Activated T-cell treated with anti-CD3 and anti-CD28 coated beads, Interleukin-2, amount 50 U/mL, for 4 hours (primary cell): ENCODE measurements around the gene SORT1. TPM values are rescaled to one million over a fixed set of nuclear protein-coding genes. Genes with fewer than 3 reads are reported as not detected.
"Not testable (repeated sequence)": the region's sequence is repeated elsewhere in the genome, so short reads cannot be mapped to it uniquely, and the experiment has no call there.

ENCODE experiments used
- ATAC-seq, 2 donors: fragments of 200-7000 bp; cut with Tn5 transposase; one replicate each; pipeline ENCODE4 v1.10.0; 2021
- DNase-seq: peaks from one replicate; pipeline ENCODE4 v3.0.0-alpha.2; 2020
- H3K27me3 Mint-ChIP-seq: one replicate; pipeline ENCODE4 v1.8.0; 2021; ENCODE audit warnings: low read depth, mixed read lengths
- H3K36me3 Mint-ChIP-seq: one replicate; pipeline ENCODE4 v1.8.0; 2022; ENCODE audit warnings: mixed read lengths; ENCODE audit not compliant: insufficient read depth
- H3K4me1 Mint-ChIP-seq: one replicate; pipeline ENCODE4 v1.8.0; 2021; ENCODE audit warnings: low read depth, mixed read lengths
- H3K4me3 Mint-ChIP-seq: one replicate; pipeline ENCODE4 v1.8.0; 2021; ENCODE audit warnings: mild to moderate bottlenecking, moderate library complexity, mixed read lengths
- H3K9me3 Mint-ChIP-seq: one replicate; pipeline ENCODE4 v1.8.0; 2021; ENCODE audit warnings: mixed read lengths
- total RNA-seq, 3 donors: library from RNA; stranded (reverse); gene quantifications; one replicate each; pipeline ENCODE4 v1.2.1, GENCODE V29; 2021

SORT1 gene
- total RNA-seq, 3 donors from 2014 or later, result 1.1 to 1.6 (median 1.2) TPM

GRCh38 chr1:109379422-109379821 lies 18.3 kb downstream of the SORT1 start:
- no peak for DNase-seq
- no peaks in the 10 kb centered on the region for H3K4me1 Mint-ChIP-seq
- H3K27me3 Mint-ChIP-seq, result peaks cover 1% of the 10 kb centered on the region
- H3K4me3 Mint-ChIP-seq, result no peak overlapping the region
- H3K36me3 Mint-ChIP-seq, result no peaks in the 10 kb centered on the region
- no peak for ATAC-seq
- H3K9me3 Mint-ChIP-seq, result no peaks in the 10 kb centered on the region

GRCh38 chr1:109377698-109378097 lies 20.0 kb downstream of the SORT1 start:
- no peaks in the 10 kb centered on the region for H3K9me3 Mint-ChIP-seq

GRCh38 chr1:109373696-109374095 lies 24.0 kb downstream of the SORT1 start:
- DNase-seq, ATAC-seq, H3K4me3 Mint-ChIP-seq, H3K9me3 Mint-ChIP-seq, H3K36me3 Mint-ChIP-seq: not testable (repeated sequence)
- Mint-ChIP-seq H3K27me3 (peaks cover 14% of the 10 kb centered on the region), H3K4me1 (peaks cover 11% of the 10 kb centered on the region)

More at GRCh38 chr1:109377698-109378097, 20.0 kb downstream of the SORT1 start:
- no peak overlapping the region for H3K4me3 Mint-ChIP-seq
- no peak for ATAC-seq
- peaks cover 8% of the 10 kb centered on the region for H3K27me3 Mint-ChIP-seq
- no peaks in the 10 kb centered on the region for H3K36me3 Mint-ChIP-seq
- DNase-seq, result no peak
- H3K4me1 Mint-ChIP-seq, result peaks cover 3% of the 10 kb centered on the region

GRCh38 chr1:109373126-109373525 lies 24.6 kb downstream of the SORT1 start:
- H3K4me1 Mint-ChIP-seq, result peaks cover 11% of the 10 kb centered on the region
- no peaks in the 10 kb centered on the region for H3K9me3 Mint-ChIP-seq
- H3K4me3 Mint-ChIP-seq, result no peak overlapping the region
- no peaks in the 10 kb centered on the region for H3K36me3 Mint-ChIP-seq
- no peak for ATAC-seq
- DNase-seq, result no peak
- H3K27me3 Mint-ChIP-seq, result peaks cover 14% of the 10 kb centered on the region

- peaks cover 11% of the 10 kb centered on the region for H3K4me1 Mint-ChIP-seq
- ATAC-seq (no peak), DNase-seq (no peak)
- H3K36me3 Mint-ChIP-seq, result no peaks in the 10 kb centered on the region
- H3K9me3 Mint-ChIP-seq, result no peaks in the 10 kb centered on the region
- peaks cover 20% of the 10 kb centered on the region for H3K27me3 Mint-ChIP-seq
- H3K4me3 Mint-ChIP-seq, result no peak overlapping the region
Measured at GRCh38 chr1:109372281-109372680, 25.4 kb downstream of the SORT1 start.

GRCh38 chr1:109371341-109371739 lies 26.4 kb downstream of the SORT1 start:
- Mint-ChIP-seq H3K9me3 (no peaks in the 10 kb centered on the region), H3K36me3 (no peaks in the 10 kb centered on the region), H3K4me1 (peaks cover 11% of the 10 kb centered on the region), H3K4me3 (no peak overlapping the region), H3K27me3 (peaks cover 28% of the 10 kb centered on the region)
- DNase-seq (no peak), ATAC-seq (peak; percentile 14 to 49)

- peaks cover 11% of the 10 kb centered on the region for H3K4me1 Mint-ChIP-seq
- H3K27me3 Mint-ChIP-seq, result peaks cover 30% of the 10 kb centered on the region
- no peak for ATAC-seq
- no peak for DNase-seq
- H3K36me3 Mint-ChIP-seq, result no peaks in the 10 kb centered on the region
- H3K4me3 Mint-ChIP-seq, result no peak overlapping the region
- no peaks in the 10 kb centered on the region for H3K9me3 Mint-ChIP-seq
Measured at GRCh38 chr1:109370712-109371340, 26.9 kb downstream of the SORT1 start.

GRCh38 chr1:109369167-109369746 lies 28.5 kb downstream of the SORT1 start:
- H3K27me3 Mint-ChIP-seq, result peaks cover 34% of the 10 kb centered on the region
- H3K9me3 Mint-ChIP-seq, result no peaks in the 10 kb centered on the region
- no peaks in the 10 kb centered on the region for H3K36me3 Mint-ChIP-seq
- H3K4me3 Mint-ChIP-seq, result no peak overlapping the region
- ATAC-seq (no peak), DNase-seq (no peak)
- H3K4me1 Mint-ChIP-seq, result peaks cover 11% of the 10 kb centered on the region

- Mint-ChIP-seq H3K4me1 (peaks cover 11% of the 10 kb centered on the region), H3K27me3 (peaks cover 34% of the 10 kb centered on the region), H3K4me3 (no peak overlapping the region), H3K9me3 (no peaks in the 10 kb centered on the region), H3K36me3 (no peaks in the 10 kb centered on the region)
- DNase-seq (no peak), ATAC-seq (no peak)
Measured at GRCh38 chr1:109368464-109368863, 29.3 kb downstream of the SORT1 start.

GRCh38 chr1:109367626-109368025 lies 30.1 kb downstream of the SORT1 start:
- DNase-seq (no peak), ATAC-seq (no peak)
- H3K36me3 Mint-ChIP-seq, result no peaks in the 10 kb centered on the region
- peaks cover 28% of the 10 kb centered on the region for H3K27me3 Mint-ChIP-seq
- peaks cover 8% of the 10 kb centered on the region for H3K4me1 Mint-ChIP-seq
- no peak overlapping the region for H3K4me3 Mint-ChIP-seq
- H3K9me3 Mint-ChIP-seq, result no peaks in the 10 kb centered on the region

- Mint-ChIP-seq H3K36me3 (no peaks in the 10 kb centered on the region), H3K4me3 (no peak overlapping the region), H3K4me1 (peaks cover 3% of the 10 kb centered on the region), H3K27me3 (peaks cover 28% of the 10 kb centered on the region), H3K9me3 (no peaks in the 10 kb centered on the region)
- DNase-seq (no peak), ATAC-seq (no peak)
Measured at GRCh38 chr1:109365642-109366204, 32.0 kb downstream of the SORT1 start.

- Mint-ChIP-seq H3K4me3 (no peak overlapping the region), H3K4me1 (no peaks in the 10 kb centered on the region), H3K27me3 (peaks cover 12% of the 10 kb centered on the region), H3K9me3 (no peaks in the 10 kb centered on the region), H3K36me3 (no peaks in the 10 kb centered on the region)
- no peak for DNase-seq
- ATAC-seq, result no peak
Measured at GRCh38 chr1:109361649-109362048, 36.1 kb downstream of the SORT1 start.

GRCh38 chr1:109361069-109361468 lies 36.6 kb downstream of the SORT1 start:
- ATAC-seq, result no peak
- peaks cover 7% of the 10 kb centered on the region for H3K27me3 Mint-ChIP-seq

GRCh38 chr1:109357616-109358015 lies 40.1 kb downstream of the SORT1 start:
- Mint-ChIP-seq H3K9me3 (no peaks in the 10 kb centered on the region), H3K27me3 (peaks cover 3% of the 10 kb centered on the region), H3K36me3 (no peaks in the 10 kb centered on the region), H3K4me1 (no peaks in the 10 kb centered on the region), H3K4me3 (no peak overlapping the region)
- ATAC-seq (no peak), DNase-seq (no peak)

More at GRCh38 chr1:109361069-109361468, 36.6 kb downstream of the SORT1 start:
- Mint-ChIP-seq H3K9me3 (no peaks in the 10 kb centered on the region), H3K36me3 (no peaks in the 10 kb centered on the region), H3K4me3 (no peak overlapping the region), H3K4me1 (no peaks in the 10 kb centered on the region)
- no peak for DNase-seq

GRCh38 chr1:109356915-109357314 lies 40.8 kb downstream of the SORT1 start:
- DNase-seq (no peak), ATAC-seq (no peak)
- H3K27me3 Mint-ChIP-seq, result peaks cover 3% of the 10 kb centered on the region
- H3K36me3 Mint-ChIP-seq, result no peaks in the 10 kb centered on the region
- H3K9me3 Mint-ChIP-seq, result no peaks in the 10 kb centered on the region
- H3K4me3 Mint-ChIP-seq, result no peak overlapping the region
- H3K4me1 Mint-ChIP-seq, result no peaks in the 10 kb centered on the region
